HG03280 (cell line): ENCODE data around the gene OLR1.

ENCODE experiments used
- ATAC-seq: cut with Tn5 transposase; IDR thresholded peaks from one replicate; pipeline ENCODE4 v1.9.1; 2021; ENCODE audit warnings: mild to moderate bottlenecking, moderate library complexity; ENCODE audit not compliant: unreplicated experiment

OLR1 gene

DNA sequence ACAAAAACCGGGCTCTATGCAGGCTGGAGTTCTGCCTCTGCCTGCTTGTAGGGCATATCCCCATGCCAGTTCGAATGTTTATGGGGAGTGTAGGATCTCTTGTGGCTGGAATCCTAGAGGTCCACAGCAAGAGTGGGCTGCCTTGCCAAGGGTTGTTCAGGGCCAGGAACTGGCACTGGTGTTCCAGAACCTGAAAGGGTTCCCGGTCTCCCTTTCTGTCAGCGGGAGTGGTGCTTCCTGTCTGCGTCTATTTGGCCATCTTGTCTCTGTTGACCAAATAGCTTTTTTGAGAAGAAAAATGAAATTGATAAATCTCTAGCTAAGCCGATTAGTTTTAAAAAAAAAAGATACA is 17.8 kb downstream of the OLR1 start:
- no peak for ATAC-seq

DNA sequence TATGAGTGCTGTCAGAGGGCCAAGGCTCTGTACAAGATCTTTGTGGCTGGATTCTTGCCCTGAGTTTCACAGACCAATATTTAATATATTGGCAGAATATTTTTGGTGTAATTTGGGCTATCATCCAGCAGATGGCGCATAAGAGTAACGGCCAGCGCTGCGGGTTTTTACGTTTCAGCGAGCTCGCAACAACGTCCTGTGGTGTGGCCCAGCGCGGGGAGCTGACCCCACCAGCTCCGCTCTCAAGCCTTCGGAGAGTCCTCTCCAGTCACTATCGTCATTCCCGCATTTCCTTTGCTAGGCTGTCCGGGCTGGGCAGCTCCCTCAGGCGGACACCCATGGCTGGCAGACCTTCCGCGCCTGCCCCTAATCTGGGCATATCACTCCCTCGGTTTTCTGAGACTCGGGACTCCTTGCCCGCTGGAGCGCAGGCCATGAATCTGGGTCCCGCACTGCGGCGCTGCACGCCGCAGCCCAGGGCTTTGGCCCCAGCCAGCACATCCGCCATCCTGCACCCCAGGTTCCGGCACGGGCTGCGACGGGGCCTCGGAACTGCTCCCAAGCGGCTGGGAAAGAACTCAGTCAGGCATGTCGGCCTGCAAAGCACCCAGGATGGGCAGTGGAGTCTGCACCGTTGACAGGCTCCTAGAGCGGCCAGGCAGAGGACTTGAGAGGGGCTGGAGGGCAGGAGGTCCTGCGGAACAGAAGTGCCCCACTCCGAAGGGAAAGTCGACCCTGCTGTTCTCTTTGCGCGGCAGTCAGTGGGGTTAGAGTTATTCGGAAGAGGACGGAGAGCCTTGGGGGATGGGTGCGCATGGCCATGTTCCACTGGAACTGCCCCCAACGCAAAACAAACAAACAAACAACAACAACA is 18.4 kb downstream of the OLR1 start:
- peak; percentile 80 for ATAC-seq

DNA sequence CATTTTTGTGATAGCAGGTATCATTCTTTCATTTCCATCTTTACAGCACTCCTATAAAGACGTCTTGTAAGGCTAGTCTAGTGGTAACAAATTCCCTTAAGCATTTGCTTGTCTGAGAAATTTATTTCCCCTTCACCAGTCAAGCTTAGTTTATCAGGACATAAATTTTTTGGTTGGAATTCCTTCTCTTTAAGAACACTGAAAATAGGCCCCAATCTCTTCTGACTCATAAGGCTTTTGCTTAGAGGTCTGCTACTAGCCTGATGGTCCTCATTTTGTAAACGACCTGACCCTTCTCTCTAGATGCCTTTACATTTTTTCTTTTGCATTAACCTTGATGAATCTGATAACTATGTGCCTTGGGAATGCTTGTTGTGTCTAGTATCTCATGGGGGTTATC is 20.3 kb downstream of the OLR1 start:
- ATAC-seq: no peak

DNA sequence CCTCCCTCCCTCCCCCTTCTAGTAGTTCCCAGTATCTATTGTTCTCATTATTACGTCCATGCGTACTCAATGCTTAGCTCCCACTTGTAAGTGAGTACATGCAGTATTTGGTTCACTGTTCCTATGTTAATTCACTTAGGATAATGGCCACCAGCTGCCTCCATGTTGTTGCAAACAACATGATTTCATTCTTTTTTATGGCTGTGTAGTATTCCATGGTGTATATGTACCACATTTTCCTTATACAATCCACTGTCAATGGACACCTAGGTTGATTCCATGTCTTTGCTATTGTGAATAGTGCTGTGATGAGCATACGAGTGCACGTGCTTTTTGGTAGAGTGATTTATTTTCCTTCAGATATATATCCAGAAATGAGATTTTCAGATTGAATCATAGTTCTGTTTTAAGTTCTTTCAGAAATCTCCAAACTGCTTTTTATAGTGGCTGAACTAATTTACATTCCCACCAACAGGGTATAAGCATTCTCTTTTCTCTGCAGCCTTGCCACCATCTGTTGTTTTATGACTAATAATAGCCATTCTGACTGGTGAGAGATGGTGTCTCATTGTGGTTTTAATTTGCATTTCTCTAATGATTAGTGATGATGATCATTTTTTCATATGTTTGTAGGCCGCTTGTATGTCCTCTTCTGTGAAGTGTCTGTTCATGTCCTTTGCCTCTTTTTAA is 24.1 kb downstream of the OLR1 start:
- peak; percentile 44 for ATAC-seq

DNA sequence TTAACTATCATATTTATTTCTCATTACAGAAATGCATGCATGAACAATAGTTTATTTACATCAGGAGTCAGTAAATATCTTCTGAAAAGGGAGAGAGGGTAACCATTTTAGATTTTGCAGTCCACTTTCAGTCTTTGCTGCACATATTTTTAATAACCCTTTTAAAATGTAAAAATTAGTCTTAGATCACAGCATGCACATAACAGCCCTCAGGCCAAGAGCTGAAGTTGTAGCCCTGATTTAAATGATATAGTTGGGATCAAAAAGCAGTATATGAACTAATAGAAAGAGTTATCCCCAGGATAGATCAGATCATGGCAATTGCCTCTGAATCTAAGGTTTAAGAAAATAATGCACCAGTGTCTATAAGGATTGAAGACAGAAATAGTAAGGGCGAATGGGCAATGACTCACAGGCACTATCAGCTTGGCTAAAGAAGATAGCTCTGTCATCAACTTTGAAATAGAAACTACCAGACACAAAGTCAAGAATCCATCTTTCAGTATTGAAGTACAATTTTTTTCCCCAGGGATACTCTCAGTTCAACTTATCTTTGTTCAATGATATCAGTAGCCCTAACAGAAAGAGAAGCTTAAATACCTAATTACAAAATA is 28.8 kb downstream of the OLR1 start:
- ATAC-seq: no peak

DNA sequence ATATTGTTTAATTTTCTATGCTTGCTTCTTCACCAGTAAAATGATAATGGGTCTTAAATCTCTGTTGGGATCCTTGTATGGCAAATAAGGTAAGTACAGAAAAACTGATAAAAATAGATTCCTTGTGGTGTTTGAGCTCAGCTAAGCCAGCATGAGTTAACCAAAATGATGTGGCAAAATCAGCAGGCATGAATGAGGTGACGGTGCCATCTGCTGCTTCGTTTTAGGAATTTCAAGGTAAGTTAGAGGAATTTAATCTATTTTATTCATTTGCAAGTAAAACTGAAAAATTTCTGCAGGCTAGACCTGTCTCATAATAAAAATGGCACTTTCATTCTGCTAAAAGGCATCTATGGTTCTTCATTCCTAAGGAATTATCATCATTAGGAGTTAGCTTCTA is 31.9 kb downstream of the OLR1 start:
- no peak for ATAC-seq

DNA sequence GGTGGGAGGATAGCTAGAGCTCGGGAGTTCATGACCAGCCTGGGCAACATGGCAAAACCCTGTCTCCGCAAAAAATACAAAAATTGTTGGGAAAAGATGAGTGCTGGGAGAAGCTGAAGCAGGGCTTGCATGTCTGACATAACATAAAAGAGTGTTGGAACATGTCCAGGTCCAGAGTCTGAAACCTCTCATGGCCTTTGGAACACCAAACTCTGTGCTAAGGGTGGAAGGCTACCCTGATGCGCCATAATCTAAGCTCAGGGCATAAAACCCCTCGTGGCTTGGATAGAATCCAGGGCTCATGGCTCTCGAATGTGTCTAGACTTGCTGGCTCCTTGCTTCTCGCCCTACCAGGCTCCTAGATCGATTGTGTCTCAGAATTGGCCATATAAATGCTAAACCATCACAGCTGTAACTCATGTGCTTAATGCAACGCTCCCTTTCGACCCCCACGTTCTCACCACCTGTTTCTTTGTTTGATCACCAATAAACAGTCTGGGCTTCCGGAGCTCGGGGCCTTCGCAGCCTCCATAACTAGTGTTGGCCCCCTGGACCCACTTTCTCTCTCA is 35.2 kb downstream of the OLR1 start:
- no peak for ATAC-seq

DNA sequence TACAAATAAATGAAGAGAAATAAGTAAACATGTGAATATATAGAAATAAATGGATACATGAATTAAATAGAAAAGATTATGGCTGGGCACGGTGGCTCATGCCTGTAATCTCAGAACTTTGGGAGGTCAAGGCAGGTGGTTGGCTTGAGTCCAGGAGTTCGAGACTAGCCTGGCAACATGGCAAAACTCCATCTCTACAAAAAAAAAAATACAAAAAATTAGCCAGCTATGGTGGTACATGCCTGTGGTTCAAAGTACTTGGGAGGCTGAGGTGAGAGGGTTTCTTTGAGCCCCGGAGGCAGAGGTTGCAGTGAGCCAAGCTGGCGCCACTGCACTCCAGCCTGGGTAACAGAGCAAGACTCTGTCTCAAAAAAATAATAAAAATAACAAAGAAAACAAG is 36.8 kb downstream of the OLR1 start:
- no peak for ATAC-seq

DNA sequence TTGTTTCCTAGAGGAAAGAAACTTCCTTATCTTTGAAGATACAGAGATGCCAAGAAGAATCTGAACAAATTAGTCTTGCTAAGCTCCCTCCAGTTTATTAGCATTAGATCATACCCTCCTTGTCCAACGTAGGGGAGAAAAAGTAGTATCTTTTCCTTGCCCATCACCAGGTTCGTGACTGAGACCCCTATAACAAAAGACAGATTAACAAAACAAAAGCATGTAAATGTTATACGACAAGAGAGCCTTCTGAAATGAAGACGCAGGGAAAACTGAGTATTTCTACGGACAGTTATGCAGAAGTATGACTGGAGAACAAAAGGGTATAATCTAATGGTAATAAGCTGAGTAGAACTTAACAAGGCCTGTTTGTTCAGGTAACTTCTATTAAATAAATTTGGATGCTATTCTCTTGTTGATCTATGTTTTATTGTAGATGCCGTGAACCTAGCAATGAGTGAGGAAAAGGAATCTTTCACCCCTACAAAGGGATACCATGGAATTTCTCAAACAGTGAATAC is 39.0 kb downstream of the OLR1 start:
- no peak for ATAC-seq

DNA sequence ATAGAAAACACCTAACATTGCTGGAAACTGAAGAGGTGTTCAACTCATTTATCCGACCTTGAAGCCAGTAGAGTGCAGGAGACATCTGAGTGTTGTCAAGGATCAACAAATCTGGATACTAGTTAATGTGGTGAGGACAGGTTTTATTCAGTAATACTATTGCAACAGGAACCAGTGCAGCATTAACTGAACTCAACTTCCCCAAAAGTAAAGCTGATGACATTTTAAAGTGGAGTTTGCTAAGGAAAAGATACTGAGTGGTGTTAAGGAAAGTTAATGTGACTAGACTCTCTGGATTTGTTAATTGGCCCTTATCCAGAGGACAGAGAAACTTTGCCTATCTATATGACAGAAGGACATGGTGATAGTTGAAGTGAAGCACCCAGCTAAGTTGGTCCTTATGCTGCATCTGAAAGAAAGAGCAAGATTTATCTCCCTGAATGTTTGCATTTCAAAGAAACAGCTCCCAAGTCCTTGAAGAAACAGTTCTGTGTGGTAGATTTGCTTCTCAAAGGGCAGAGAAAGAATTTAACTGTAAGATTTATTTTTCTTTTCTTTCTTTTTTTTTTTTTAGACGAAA is 40.7 kb downstream of the OLR1 start:
- ATAC-seq: no peak

DNA sequence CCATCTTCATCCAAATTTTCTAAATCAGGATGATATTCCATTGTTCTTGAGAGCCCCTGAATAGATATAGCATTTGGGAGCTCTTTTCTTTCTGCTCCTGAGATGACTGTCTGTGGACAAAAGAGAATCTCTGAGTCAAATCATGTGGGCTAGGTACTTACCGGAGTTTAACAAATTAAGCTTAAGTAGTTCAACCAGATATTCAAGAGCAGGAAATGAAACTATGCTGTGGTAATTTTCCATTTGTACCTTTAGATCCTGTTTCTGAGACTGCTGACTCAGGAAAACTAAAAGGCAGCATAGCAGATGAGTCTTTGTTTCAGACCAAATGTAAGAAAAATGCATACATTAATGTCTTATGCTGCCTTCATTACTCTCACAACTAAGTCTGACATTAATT is 41.9 kb downstream of the OLR1 start, which contains the start of gene CLEC7A:
TSS of gene CLEC7A (minus strand) at position 158 of the 400 bp plus-strand sequence. CDS start at position 41, 117 bp downstream.
- ATAC-seq: no peak

DNA sequence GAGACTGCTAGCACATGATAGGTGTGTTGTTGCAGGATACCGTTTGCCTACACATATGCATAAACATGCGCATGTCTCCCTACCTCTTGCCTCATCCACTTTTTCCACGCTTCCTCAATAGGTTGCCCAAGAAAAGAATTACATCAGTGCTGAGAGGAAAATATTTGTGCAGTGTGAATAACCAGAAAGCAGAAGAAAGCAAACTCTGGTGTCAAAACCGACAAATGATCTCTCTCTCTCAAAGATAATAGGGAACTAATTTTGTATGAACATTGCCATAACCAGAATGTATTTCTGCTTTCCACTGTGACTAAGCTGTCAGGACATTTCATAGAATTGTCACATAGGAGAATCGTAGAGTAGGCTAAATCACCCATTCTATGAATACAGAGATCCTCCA is 43.2 kb downstream of the OLR1 start:
- ATAC-seq: no peak

DNA sequence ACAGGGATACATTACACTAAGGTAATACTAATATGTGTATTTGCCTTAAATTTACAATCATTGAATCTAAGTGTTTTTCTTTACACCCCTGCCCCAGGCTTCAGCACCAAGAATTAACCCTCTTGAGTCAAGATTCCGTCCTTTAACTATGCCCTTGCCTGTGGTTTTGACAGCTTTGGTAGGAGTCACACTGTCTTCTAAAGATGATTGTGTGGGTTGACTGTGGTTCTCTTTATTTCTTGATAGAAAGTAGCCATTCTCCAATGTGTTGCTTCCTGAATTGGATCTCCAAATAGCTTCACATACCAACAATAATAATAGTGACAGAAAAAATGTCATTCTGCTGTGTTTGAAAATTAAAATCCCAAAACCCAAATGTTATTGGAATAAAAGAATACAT is 45.5 kb downstream of the OLR1 start:
- no peak for ATAC-seq

DNA sequence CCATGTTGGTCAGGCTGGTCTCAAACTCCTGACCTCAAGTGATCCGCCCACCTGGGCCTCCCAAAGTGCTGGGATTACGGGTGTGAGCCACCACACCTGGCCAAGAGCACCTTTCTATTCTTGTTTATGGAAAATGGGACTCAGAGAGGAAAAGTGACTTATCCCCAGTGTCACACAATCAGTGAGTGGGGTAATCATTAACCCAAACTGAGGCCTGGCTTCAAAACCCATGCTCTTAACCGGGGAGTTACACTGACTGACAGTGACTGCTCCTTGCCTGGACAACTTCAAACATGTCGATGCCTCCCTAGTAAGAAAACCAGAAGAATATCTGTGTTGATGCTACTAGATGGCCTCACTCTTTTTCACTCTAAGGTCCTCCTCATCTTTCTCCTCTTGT is 49.2 kb downstream of the OLR1 start:
- no peak for ATAC-seq

DNA sequence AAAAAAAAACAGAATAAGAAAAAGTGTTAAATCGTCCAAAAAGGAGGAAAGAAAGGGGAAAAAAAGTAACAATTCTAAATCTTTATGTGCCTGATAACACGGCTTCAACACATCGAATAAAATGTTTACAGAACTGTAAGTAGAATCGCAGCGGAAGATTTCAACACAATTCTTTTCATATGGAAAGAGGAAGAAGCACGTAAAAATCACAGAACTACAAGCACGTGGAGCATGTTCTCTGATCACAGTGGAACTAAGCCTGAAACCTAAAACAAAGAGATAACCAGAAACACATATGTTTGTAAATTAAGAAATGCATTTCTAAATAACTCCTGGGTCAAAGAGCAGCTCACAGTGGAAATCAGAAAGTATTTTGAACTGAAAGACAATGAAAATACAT is 50.7 kb downstream of the OLR1 start:
- ATAC-seq: no peak

DNA sequence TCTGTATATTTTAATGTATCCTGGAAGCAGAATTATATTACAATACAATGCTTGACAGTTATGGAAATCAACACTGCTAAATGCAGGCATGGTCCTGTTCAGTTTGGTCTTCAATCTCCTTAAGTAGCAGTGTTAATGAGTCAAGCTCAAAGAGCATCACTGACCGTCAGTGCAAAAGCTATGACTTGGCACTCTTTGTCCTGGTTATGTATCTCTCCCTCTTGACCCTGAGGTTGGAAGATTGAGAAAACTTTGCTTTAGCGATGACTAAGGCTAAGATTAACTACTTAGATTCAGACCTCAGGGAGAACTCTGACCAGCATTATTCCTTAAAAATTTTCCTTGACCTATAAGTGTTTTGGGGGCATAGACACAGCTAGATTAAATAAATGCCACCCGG is 52.9 kb downstream of the OLR1 start:
- no peak for ATAC-seq

DNA sequence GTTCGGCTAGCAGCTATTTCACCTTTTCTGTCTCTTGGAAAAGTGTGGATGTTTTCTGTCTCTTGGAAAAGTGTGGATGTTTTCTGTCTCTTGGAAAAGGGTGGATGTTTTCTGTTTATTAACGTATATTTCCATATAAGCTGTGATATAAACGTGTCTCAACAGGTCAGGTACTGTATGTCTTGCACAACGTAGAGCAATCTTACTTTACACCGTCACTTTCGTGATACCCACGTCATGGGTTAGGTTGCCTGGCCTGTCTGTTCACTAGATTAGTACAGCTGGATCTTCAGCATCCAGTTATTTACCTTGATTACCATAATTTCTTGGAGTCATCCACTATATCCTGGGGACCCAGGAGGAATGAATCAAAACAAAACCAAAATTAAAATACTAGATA is 56.0 kb downstream of the OLR1 start:
- ATAC-seq: no peak

DNA sequence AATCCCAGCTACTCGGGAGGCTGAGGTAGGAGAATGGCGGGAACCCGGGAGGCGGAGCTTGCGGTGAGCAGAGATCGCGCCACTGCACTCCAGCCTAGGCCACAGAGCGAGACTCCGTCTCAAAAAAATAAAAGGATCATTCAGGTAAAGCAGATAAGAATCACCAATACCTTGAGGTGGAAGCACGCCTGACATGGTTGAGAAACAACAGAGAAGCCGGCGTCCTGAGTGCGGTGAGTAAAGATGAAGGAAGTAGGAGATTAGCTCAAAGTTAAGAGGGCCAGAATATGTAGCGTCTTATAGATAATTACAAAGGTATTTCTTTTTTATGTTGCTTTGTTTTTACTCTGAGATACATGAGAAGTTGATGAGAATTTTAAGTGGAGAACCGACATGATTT is 56.6 kb downstream of the OLR1 start:
- ATAC-seq: no peak

DNA sequence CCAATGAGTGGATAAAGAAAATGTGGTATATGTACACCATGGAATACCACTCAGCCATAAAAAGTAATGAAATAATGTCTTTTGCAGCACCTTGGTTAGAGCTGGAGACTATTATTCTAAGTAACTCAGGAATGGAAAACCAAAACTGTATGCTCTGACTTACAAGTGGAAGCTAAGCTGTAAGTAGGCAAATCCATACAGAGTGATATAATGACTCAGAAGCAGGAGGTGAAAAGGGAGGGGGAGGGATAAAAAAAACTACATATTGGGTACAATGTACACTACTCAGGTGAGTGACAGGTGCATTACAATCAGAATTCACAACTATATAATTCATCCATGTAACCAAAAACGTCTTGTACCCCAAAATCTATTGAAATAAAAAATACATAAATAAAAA is 58.0 kb downstream of the OLR1 start:
- no peak for ATAC-seq

DNA sequence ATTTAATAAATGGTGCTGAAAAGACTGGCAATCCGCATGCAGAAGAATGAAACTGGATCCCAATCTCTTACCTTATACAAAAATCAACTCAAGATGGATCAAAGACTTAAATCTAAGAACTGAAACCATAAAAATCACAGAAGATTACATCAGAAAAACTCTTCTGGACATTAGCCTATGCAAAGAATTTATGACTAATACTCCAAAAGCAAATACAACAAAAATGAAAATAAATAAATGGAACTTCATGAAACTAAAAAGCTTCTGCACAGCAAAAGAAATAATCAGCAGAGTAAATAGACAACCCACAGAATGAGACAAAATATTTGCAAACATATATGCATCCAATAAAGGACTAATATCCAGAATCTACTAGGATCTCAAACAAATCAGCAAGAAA is 58.9 kb downstream of the OLR1 start:
- ATAC-seq: no peak

DNA sequence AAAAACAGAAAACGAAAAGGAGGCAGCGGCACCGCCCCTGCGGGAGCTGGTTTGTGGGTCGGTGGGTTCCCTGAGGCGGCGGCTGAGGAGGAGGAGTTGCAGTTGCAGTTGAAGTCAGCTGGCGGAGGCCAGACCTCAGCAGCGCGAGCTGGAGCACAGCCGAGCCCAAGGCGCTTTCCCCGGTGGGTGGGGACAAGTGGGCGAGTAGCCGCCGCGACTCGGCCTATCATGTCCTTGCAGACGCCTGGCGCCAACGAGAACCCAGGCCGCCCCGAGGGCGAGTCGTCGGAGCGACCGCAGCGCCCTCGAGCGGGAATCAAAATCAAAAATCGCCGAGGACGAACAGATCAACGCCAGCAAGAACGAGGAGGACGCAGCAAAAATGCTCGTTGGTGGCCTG is 60.5 kb downstream of the OLR1 start:
- ATAC-seq: no peak
